ENCODE data around the gene TBC1D14.

DNA sequence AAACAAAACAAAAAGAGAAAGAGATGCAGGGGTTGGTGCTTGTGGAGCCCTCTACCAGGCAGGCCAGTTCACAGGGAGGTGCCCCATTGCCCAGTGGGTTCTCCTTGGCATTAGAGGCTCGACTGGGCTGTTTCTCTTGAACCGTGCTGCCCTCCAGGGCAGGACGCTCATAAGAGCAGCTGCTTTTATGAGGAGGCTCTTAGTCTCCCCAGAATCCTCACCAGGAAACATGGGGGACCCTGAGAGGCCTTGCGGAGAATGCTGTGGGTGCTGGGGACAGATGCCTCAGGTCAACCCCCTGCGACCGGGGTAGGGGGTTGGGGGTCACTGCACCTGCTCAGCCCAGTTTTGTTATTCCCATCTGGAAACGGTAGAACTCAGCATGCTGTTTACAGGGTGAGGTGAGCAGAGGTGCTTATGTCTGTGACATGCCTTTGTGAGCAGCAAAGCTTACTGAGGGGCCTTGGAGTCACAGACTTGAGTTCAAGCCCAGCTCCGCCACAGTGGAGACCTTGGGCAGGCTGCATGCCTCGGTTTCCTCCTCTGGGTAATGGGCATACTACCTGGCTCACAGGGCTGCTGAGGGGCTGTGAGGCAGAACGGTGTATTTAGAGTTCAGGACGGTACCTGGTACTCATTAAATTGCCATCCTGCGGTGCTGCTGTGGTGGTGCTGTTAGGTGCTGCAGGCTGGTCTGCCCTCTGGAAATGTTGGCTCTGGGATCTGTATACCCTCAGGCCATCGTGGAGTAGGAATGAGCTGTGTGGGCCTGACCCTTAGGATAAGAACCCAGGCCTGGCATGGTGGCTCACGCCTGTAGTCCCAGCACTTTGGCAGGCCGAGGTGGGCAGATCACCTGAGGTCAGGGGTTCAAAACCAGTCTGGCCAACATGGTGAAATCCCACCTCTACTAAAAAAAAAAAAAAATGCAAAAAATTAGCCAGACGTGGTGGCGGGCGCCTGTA lies 5.7 kb downstream of the TBC1D14 start:
- TF ChIP-seq EZH2phosphoT487 (IDR thresholded peaks at IDR 0.05; ENCODE audit: low read depth) = no peak
- TF ChIP-seq, protein P1, sequence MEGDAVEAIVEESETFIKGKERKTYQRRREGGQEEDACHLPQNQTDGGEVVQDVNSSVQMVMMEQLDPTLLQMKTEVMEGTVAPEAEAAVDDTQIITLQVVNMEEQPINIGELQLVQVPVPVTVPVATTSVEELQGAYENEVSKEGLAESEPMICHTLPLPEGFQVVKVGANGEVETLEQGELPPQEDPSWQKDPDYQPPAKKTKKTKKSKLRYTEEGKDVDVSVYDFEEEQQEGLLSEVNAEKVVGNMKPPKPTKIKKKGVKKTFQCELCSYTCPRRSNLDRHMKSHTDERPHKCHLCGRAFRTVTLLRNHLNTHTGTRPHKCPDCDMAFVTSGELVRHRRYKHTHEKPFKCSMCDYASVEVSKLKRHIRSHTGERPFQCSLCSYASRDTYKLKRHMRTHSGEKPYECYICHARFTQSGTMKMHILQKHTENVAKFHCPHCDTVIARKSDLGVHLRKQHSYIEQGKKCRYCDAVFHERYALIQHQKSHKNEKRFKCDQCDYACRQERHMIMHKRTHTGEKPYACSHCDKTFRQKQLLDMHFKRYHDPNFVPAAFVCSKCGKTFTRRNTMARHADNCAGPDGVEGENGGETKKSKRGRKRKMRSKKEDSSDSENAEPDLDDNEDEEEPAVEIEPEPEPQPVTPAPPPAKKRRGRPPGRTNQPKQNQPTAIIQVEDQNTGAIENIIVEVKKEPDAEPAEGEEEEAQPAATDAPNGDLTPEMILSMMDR (IDR thresholded peaks at IDR 0.05; ENCODE audit: low read depth, low read length) = no peak
